Measurements from ENCODE around the gene ZNF662.
"Not testable (repeated sequence)": the region's sequence is repeated elsewhere in the genome, so short reads cannot be mapped to it uniquely, and the experiment has no call there.

ZNF662 gene

GRCh38 chr3:42906070-42906847 lies at the start of gene ZNF662:
TSS of gene ZNF662 (plus strand) at chr3:42906142. CDS start at chr3:42908115, 1,973 bp downstream.
- DNase-seq: no peak

- no peak for DNase-seq
These were observed 49.4 kb upstream of the ZNF662 start for GRCh38 chr3:42856544-42856943.

- DNase-seq: no peak
These were observed 41.5 kb upstream of the ZNF662 start for GRCh38 chr3:42864321-42864950.

DNA sequence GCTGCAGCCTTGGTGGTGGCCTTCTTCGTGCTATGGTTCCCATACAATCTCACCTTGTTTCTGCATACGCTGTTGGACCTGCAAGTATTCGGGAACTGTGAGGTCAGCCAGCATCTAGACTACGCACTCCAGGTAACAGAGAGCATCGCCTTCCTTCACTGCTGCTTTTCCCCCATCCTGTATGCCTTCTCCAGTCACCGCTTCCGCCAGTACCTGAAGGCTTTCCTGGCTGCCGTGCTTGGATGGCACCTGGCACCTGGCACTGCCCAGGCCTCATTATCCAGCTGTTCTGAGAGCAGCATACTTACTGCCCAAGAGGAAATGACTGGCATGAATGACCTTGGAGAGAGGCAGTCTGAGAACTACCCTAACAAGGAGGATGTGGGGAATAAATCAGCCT lies 40.7 kb upstream of the ZNF662 start:
- DNase-seq: no peak

DNA sequence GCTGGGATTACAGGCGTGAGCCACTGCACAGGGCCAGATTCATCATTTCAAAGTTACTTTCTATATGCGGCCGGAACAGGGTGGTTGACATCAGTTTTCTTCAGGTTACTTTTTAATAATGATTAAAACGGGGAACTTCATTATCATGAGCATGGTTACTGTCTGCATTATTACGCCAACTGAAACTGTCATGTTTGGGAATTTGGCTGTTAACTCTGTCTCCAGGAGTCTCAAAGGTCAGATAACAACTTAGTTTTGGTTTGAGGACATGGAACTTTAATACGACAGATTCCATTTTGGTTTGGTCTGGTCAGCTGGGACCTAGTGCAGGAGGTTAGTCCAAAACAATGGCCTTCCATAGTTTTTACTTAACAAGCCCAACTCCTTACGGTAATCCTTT lies 38.8 kb upstream of the ZNF662 start:
- DNase-seq: no peak

- no peak for DNase-seq
These were observed 37.1 kb upstream of the ZNF662 start for GRCh38 chr3:42868841-42869240.

- DNase-seq: no peak
These were observed 34.2 kb upstream of the ZNF662 start for GRCh38 chr3:42871592-42872196.

DNA sequence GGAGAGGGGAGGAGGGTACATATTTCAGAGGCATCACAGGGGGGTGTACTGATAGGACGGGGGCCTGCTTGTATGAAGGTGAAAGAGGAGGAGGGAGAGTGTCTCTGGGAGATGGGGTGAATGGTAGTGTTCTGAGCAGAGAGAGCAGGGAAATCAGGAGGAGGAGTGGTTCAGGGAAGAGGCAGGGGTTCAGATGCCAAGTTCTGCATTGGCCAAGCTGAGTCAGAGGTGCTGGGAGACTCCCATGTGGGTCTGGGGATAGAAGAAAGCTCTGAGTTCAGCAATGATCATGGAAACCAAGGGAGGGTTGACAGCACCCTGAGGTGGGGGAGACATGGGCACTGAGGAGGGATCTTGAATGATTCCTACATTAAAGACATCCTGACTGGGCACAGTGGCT lies 33.2 kb upstream of the ZNF662 start:
- no peak for DNase-seq

DNA sequence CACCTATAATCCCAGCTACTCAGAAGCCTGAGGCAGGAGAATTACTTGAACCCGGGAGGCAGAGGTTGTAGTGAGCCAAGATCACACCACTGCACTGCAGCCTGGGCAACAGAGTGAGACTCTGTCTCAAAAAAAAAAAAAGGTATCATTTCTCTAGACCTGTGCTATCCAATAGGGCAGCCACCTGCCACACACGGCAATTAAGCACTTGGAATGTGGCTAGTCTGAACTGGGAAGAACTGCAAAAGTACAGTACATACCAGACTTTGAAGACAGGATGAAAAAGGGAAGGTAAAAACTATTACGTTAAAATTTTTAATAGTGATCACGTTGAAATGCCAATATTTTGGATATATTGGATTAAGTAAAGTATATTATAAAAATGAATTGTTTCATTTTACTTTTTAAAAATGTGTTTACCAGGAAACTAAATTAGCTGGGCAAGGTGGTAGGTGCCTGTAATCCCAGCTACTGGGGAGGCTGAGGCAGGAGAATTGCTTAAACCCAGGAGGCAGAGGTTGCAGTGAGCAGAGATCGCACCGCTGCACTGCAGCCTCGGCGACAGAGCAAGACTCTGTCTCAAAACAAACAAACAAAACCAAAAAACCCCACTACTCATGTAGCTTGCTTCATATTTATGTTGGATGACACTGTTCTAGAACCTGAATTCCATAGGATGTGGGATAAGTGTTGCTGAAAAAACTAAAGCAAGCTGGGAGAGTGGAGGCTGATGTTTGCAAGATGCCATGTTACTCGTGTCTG lies 32.5 kb upstream of the ZNF662 start:
- DNase-seq: no peak

DNA sequence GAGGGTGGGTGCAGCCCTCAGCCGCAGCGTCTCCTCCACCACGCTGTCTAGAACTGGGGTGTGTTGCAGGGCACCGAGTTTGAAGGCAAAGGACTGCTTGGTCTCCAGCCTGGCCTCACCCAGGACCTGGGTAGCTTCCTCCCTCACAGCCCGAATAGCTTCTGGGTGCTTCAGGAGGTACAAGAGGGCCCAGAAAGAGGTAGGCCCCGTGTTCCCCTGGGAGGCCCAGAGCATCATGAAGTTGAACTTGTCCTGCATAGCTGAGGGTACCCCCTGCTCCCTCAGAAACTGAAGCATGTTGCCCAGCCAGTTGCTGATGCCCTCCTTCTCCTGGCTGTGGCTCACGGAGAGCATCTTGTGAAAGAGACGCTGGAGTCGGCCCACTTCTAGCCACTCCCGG lies 31.2 kb upstream of the ZNF662 start:
- no peak for DNase-seq

GRCh38 chr3:42875325-42876151 lies 30.4 kb upstream of the ZNF662 start, which contains the start of gene CYP8B1:
TSS of gene CYP8B1 (minus strand) at chr3:42875879. CDS start at chr3:42875816, 63 bp downstream.
- no peak for DNase-seq

DNA sequence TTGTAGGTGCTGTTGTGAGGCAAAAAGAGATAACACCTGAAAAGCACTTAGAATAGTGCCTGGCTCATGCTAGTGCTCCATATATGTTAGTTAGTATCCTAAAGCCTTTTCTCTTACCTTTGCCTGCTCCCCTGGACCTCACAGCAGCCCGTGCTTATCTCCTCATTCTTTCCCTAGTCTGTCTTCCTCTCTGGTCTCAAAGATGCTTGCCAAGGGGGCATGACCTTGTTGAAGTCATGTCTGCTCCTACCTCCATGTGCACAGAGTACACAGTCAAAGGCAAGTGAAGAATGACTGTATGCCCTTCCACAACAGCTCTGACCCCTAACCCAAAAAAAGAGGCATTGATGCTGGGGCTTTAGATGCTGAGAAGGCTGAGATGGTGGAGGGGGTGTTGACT lies 29.5 kb upstream of the ZNF662 start:
- DNase-seq: no peak

GRCh38 chr3:42876940-42877720 lies 28.8 kb upstream of the ZNF662 start:
- DNase-seq: no peak

DNA sequence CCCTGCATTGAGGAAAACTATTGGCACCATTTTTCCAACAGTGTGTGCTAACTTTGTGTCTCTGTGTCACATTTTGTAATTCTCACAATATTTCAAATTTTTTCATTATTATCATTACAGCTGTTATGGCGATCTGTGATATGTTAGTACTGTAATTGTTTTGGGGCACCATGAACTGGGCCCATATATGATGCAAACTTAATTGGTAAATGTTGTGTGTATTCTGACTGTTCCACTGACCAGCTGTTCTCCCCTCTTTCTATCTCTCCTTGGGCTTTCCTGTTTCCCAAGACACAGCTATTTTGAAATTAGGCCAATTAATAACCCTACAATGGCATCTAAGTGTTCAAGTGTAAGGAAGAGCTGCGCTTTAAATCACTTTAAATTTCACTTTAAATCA lies 28.1 kb upstream of the ZNF662 start:
- DNase-seq: no peak

GRCh38 chr3:42880183-42880582 lies 25.8 kb upstream of the ZNF662 start:
- DNase-seq: no peak

- DNase-seq: peak; percentile 3
These were observed 25.1 kb upstream of the ZNF662 start for GRCh38 chr3:42880601-42881451.

GRCh38 chr3:42883251-42883930 lies 22.6 kb upstream of the ZNF662 start:
- DNase-seq: not testable (repeated sequence)

- DNase-seq: no peak
These were observed 21.6 kb upstream of the ZNF662 start for GRCh38 chr3:42884324-42884723.

- no peak for DNase-seq
These were observed 19.6 kb upstream of the ZNF662 start for GRCh38 chr3:42886294-42886822.

DNA sequence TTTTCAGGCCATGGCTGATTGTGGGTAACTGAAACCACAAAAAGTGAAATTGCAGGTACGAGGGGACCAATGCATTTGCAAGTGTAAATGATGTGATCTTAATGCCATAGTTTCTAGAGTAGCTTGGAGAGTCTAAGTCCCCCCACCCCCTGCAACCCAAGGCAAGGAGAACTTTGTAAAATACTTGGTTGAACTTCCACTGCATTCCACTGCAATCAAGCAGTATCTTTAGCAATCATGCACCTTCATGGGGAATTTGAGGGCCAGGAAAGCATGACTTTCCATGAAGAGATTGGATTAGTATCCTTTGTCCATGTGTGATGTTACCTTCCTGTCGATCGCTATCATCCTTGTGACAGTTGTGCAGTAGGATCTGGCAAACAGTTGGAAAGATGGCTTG lies 18.9 kb upstream of the ZNF662 start:
- no peak for DNase-seq

Measured in NCI-H1436 treated with DMSO at 0.1 percent for 48 hours (cell line).